HG02970 (cell line): Measurements from ENCODE around the gene SLC35G4.
"Not testable (repeated sequence)": the region's sequence is repeated elsewhere in the genome, so short reads cannot be mapped to it uniquely, and the experiment has no call there.

Source experiments
- ATAC-seq: cut with Tn5 transposase; IDR thresholded peaks from one replicate; pipeline ENCODE4 v1.9.1; 2021; ENCODE audit warnings: mild to moderate bottlenecking, moderate library complexity, moderate number of reproducible peaks; ENCODE audit not compliant: unreplicated experiment, low FRiP score

Gene SLC35G4

GRCh38 chr18:11613073-11613472, 3.7 kb downstream of the SLC35G4 start:
- ATAC-seq, result not testable (repeated sequence)

GRCh38 chr18:11613611-11614010, 4.2 kb downstream of the SLC35G4 start:
- ATAC-seq, result not testable (repeated sequence)

DNA sequence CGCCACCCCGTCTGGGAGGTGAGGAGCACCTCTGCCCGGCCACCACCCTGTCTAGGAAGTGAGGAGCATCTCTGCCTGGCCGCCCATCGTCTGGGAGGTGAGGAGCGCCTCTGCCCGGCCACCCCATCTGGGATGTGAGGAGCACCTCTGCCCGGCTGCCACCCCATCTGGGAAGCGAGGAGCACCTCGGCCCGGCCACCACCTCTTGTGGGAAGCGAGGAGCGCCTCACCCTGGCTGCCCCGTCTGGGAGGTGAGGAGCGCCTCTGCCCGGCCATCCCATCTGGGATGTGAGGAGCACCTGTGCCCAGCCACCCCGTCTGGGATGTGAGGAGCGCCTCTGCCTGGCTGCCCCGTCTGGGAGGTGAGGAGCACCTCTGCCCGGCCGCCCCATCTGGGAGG, 4.6 kb downstream of the SLC35G4 start:
- ATAC-seq, result not testable (repeated sequence)

GRCh38 chr18:11614981-11615380, 5.6 kb downstream of the SLC35G4 start:
- ATAC-seq, result not testable (repeated sequence)

DNA sequence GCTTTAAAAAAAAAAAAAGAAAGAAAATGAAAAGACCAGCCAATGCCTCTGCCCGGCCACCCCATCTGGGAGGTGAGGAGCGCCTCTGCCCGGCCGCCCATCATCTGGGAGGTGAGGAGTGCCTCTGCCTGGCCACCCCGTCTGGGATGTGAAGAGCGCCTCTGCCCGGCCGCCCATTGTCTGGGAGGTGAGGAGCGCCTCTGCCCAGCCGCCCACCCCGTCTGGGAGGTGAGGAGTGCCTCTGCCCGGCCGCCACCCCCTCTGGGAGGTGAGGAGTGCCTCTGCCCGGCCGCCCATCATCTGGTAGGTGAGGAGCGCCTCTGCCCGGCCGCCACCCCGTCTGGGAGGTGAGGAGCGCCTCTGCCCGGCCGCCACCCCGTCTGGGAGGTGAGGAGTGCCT, 37.9 kb downstream of the SLC35G4 start:
- not testable (repeated sequence) for ATAC-seq

GRCh38 chr18:11647804-11648203, 38.4 kb downstream of the SLC35G4 start:
- ATAC-seq, result not testable (repeated sequence)

GRCh38 chr18:11649839-11650238, 40.4 kb downstream of the SLC35G4 start:
- ATAC-seq, result no peak

DNA sequence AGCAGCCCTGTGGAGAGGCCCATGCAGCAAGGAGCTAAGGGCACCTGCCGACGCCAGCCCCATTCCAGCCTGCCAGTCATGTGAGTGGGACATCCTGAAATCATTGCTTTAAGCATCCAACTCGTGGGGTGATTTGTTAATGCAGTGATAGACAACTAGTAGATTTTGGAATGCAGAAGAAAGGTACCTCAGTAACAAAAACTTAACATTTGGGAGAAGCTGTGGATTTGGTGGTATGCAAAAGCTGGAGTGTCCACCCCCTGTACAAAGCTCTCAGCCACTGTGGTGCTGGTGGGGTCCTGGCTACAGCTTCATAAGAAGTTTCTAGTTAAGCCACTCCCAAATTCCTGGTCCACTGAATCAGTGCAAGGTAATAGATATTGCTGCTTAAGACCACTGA, 42.5 kb downstream of the SLC35G4 start:
- ATAC-seq, result no peak

- no peak for ATAC-seq
Measured at GRCh38 chr18:11653521-11653920, 44.1 kb downstream of the SLC35G4 start.

DNA sequence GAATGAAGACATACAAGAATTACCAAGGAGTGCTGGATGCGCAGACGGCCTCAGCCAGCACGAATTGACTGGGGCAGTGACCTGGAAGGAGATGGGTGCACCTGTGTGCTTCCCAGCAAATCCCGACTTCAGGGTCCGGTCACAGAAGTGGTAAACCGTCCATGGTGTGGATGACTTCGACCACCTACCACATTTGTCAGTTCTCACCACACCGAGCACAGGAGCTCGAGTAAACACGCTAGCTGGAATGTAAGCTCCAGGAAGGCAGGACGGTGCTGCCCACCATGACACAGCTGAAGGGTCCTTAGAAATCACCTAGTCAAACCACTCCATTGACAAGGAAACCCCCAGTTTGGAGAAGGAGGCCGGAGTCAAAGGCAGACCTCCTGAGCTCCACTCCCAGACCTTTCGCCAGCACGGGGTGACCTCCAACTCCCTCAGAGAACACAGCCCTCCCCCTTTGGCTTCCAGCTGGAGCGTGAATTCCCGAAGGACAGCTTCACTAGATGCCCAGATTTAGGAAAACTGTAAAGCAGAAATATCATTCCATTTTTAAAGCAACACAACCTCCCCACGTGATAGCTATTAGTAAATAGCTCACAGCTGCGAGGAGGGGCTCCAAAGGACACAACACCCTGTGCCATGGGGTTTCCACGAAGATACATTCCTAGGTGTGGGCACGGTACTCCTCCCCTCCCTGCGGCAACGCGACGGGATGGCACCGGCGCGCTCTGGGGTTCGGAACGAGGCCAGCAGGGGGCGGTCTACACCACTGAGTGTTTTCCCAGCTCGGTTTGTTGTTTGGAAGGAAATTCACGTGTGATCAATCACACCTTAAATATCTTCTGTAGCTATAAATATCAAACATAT, 45.6 kb downstream of the SLC35G4 start:
- ATAC-seq, result no peak

DNA sequence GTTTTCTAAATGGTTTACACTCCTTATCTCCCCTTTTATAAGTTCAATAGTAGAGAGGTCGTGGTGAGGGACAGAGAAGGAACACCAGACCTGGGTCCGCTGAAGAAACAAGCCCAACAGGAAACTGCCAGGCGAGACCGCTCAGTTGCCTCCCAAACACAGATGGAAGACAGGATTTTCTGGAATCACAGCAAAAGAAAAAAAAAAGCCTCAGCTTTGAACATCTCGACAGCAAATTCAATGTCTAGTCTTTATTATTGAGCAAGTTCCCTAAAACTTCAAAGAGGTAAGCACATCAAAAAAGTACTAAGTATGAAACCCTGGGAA, 46.2 kb downstream of the SLC35G4 start:
- ATAC-seq, result no peak

GRCh38 chr18:11657152-11657551, 47.8 kb downstream of the SLC35G4 start:
- ATAC-seq, result no peak

GRCh38 chr18:11657554-11657953, 48.2 kb downstream of the SLC35G4 start:
- ATAC-seq, result no peak

GRCh38 chr18:11658019-11658418, 48.6 kb downstream of the SLC35G4 start:
- no peak for ATAC-seq

DNA sequence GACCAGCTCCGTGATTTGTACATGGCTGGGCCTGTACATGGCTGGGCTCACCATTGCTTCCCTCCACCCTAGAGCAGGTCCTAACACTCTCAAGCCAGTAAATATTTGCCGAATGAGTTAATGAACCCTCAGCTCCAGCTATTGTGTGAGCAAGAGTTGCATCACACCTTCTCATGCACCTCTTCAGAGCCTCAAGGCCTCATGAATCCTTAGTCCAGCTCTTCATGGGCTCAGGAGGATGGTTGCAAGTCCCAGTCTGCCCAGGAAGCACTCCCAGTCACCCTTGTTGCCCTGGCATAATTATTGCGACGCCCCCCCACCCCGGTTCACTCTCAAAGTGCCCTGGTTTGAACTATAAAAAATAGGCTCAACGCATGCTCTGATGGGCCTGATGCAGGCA, 49.6 kb downstream of the SLC35G4 start:
- no peak for ATAC-seq
